Hepatocyte (in vitro differentiated cells): ENCODE results near the gene RAB33A.

ENCODE experiments used
- CTCF ChIP-seq: fragments of 200-600 bp; sonication (generic); IDR thresholded peaks from 2 replicates; pipeline ENCODE4 v1.5.1; 2016; ENCODE audit warnings: antibody characterized with exemption, mild to moderate bottlenecking; ENCODE audit not compliant: poor library complexity
- EZH2 ChIP-seq: fragments of 200-600 bp; sonication (generic); IDR thresholded peaks from 2 replicates; pipeline ENCODE4 v1.6.1; 2016; ENCODE audit warnings: antibody characterized with exemption, mild to moderate bottlenecking, borderline replicate concordance

DNA sequence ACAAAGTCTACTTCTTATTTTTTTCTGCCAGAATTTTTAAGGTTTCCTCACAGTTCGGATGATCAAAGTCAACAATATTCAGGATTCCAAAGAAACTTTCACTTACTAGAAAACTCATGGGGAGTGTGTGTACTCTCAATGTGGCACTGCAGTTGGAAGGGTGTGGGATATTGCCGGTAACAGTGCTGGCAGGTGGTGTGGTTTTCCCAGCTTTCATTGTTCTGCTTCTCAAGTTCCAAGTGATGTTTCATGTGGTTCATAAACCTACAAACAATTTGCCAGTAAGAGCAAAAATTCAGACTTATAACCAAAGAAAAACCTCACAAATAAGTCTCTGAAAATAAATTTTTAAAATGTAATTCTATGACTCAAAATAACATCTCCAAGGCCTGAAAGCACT, 57.1 kb downstream of the RAB33A start:
- TF ChIP-seq CTCF, result no peak
- TF ChIP-seq EZH2, result no peak
